Measurements from ENCODE around the gene TAC3. TPM values are rescaled to one million over a fixed set of nuclear protein-coding genes. Genes with fewer than 3 reads are reported as not detected.
"Not testable (repeated sequence)": the region's sequence is repeated elsewhere in the genome, so short reads cannot be mapped to it uniquely, and the experiment has no call there.

Gene TAC3
- total and polyA plus RNA-seq, 8 donors: 0.31 to 1.1 (median 0.73) TPM; not detected in 2

GRCh38 chr12:57029457-57029856, 13.1 kb upstream of the TAC3 start:
- H3K9me3 ChIP-seq: no peaks in the 10 kb centered on the region
- peaks cover 0 to 4% of the 10 kb centered on the region in 2 donors for H3K4me1 ChIP-seq
- H3K36me3 ChIP-seq: no peaks in the 10 kb centered on the region
- intact Hi-C loops (cut with DNase I): no loop called here
- TF ChIP-seq CTCF (IDR thresholded peaks at IDR 0.05): no peak
- ATAC-seq: no peak
- H3K27ac ChIP-seq: no peak overlapping the region
- no peak for DNase-seq
- no peak overlapping the region for H3K4me3 ChIP-seq
- H3K27me3 ChIP-seq: no peaks in the 10 kb centered on the region

GRCh38 chr12:57027805-57028153, 11.4 kb upstream of the TAC3 start:
- Histone ChIP-seq H3K4me3 (no peak overlapping the region), H3K36me3 (no peaks in the 10 kb centered on the region), H3K4me1 (peaks cover 0 to 4% of the 10 kb centered on the region in 2 donors), H3K27me3 (no peaks in the 10 kb centered on the region), H3K27ac (no peak overlapping the region), H3K9me3 (no peaks in the 10 kb centered on the region)
- DNase-seq (no peak), ATAC-seq (no peak)
- no peak for TF ChIP-seq CTCF (IDR thresholded peaks at IDR 0.05)
- intact Hi-C loops (cut with DNase I): no loop called here

GRCh38 chr12:57027011-57027804, 10.9 kb upstream of the TAC3 start:
- DNase-seq (no peak), ATAC-seq (no peak)
- no peak for TF ChIP-seq CTCF (IDR thresholded peaks at IDR 0.05)
- H3K36me3 ChIP-seq: no peaks in the 10 kb centered on the region
- no peak overlapping the region for H3K27ac ChIP-seq
- H3K9me3 ChIP-seq: no peaks in the 10 kb centered on the region
- H3K4me1 ChIP-seq: peaks cover 0 to 4% of the 10 kb centered on the region in 2 donors
- intact Hi-C loops (cut with DNase I): no loop called here
- no peaks in the 10 kb centered on the region for H3K27me3 ChIP-seq
- no peak overlapping the region for H3K4me3 ChIP-seq

GRCh38 chr12:57025196-57025595, 8.9 kb upstream of the TAC3 start:
- Histone ChIP-seq H3K4me3 (no peak overlapping the region), H3K9me3 (no peaks in the 10 kb centered on the region), H3K27ac (no peak overlapping the region), H3K27me3 (no peaks in the 10 kb centered on the region), H3K36me3 (no peaks in the 10 kb centered on the region), H3K4me1 (no peaks in the 10 kb centered on the region)
- DNase-seq (no peak), ATAC-seq (no peak)
- TF ChIP-seq CTCF (IDR thresholded peaks at IDR 0.05): no peak
- intact Hi-C loops (cut with DNase I): no loop called here

GRCh38 chr12:57022324-57022723, 6.0 kb upstream of the TAC3 start:
- H3K27ac ChIP-seq: not testable (repeated sequence)

More at GRCh38 chr12:57022324-57022723, 6.0 kb upstream of the TAC3 start:
- H3K36me3 ChIP-seq; ATAC-seq; intact Hi-C loops (cut with DNase I); H3K4me1 ChIP-seq; H3K27me3 ChIP-seq; DNase-seq; H3K9me3 ChIP-seq; H3K4me3 ChIP-seq: not testable (repeated sequence)

Measured in left lung (tissue), 10 donors.